ENCODE data around the gene RSPH3.
"Not testable (repeated sequence)": the region's sequence is repeated elsewhere in the genome, so short reads cannot be mapped to it uniquely, and the experiment has no call there.

The RSPH3 gene

GRCh38 chr6:158999666-159000403, at the start of gene RSPH3:
Gene RSPH3 (minus strand): TSS chr6:159000202. CDS start chr6:158999550, 652 bp downstream.
- peak; percentile 82 for DNase-seq (ENCODE audit: low read depth, low spot score)

- no peak for DNase-seq (ENCODE audit: low read depth, low spot score)
Measured at GRCh38 chr6:159047891-159048685, 48.1 kb upstream of the RSPH3 start.

- DNase-seq (ENCODE audit: low read depth, low spot score) = no peak
Measured at GRCh38 chr6:159045801-159046200, 45.8 kb upstream of the RSPH3 start.

GRCh38 chr6:159044899-159045727, 45.1 kb upstream of the RSPH3 start, which contains the start of gene TAGAP:
Gene TAGAP (minus strand): TSS chr6:159044991. CDS start chr6:159044146, 845 bp downstream.
- peak; percentile 74 for DNase-seq (ENCODE audit: low read depth, low spot score)

GRCh38 chr6:159043947-159044346, 43.9 kb upstream of the RSPH3 start:
- DNase-seq (ENCODE audit: low read depth, low spot score) = no peak

GRCh38 chr6:159043251-159043650, 43.2 kb upstream of the RSPH3 start:
- DNase-seq (ENCODE audit: low read depth, low spot score) = no peak

- DNase-seq (ENCODE audit: low read depth, low spot score) = no peak
Measured at GRCh38 chr6:159042826-159043181, 42.8 kb upstream of the RSPH3 start.

GRCh38 chr6:159042003-159042825, 42.2 kb upstream of the RSPH3 start:
- peak; percentile 42 for DNase-seq (ENCODE audit: low read depth, low spot score)

GRCh38 chr6:159041181-159041580, 41.2 kb upstream of the RSPH3 start:
- no peak for DNase-seq (ENCODE audit: low read depth, low spot score)

GRCh38 chr6:159039885-159040258, 39.9 kb upstream of the RSPH3 start:
- DNase-seq (ENCODE audit: low read depth, low spot score) = no peak

GRCh38 chr6:159038914-159039884, 39.2 kb upstream of the RSPH3 start:
- DNase-seq (ENCODE audit: low read depth, low spot score) = no peak

GRCh38 chr6:159038318-159038717, 38.3 kb upstream of the RSPH3 start:
- DNase-seq (ENCODE audit: low read depth, low spot score) = not testable (repeated sequence)

- DNase-seq (ENCODE audit: low read depth, low spot score) = no peak
Measured at GRCh38 chr6:159037756-159038290, 37.8 kb upstream of the RSPH3 start.

GRCh38 chr6:159036673-159037072, 36.7 kb upstream of the RSPH3 start:
- no peak for DNase-seq (ENCODE audit: low read depth, low spot score)

- no peak for DNase-seq (ENCODE audit: low read depth, low spot score)
Measured at GRCh38 chr6:159035891-159036290, 35.9 kb upstream of the RSPH3 start.

- DNase-seq (ENCODE audit: low read depth, low spot score) = no peak
Measured at GRCh38 chr6:159033160-159034049, 33.4 kb upstream of the RSPH3 start.

GRCh38 chr6:159031846-159032245, 31.8 kb upstream of the RSPH3 start:
- no peak for DNase-seq (ENCODE audit: low read depth, low spot score)

GRCh38 chr6:159030168-159030567, 30.2 kb upstream of the RSPH3 start:
- DNase-seq (ENCODE audit: low read depth, low spot score) = no peak

GRCh38 chr6:159025224-159025623, 25.2 kb upstream of the RSPH3 start:
- not testable (repeated sequence) for DNase-seq (ENCODE audit: low read depth, low spot score)
